A549 (cell line): ENCODE results near the gene ACTR1B.

Experiments
- EP300 ChIP-seq, 2 experiments: fragments of >200 bp; sonication (Bioruptor Twin); formaldehyde crosslinking; IDR thresholded peaks; 2 replicates in 1 of 2; 3 replicates in 1 of 2; pipeline ENCODE4 v1.6.1; 2016 to 2017
- FOSB ChIP-seq: fragments of 250-450 bp; sonication (Bioruptor Pico); IDR thresholded peaks from 2 replicates; pipeline ENCODE4 v1.5.0; 2020; ENCODE audit warnings: mild to moderate bottlenecking, moderate library complexity
- HOXB13 ChIP-seq: fragments of 250-450 bp; sonication (Bioruptor Pico); IDR thresholded peaks from 2 replicates; pipeline ENCODE4 v1.5.0; 2020; ENCODE audit warnings: low read depth, mild to moderate bottlenecking, moderate library complexity
- MYC ChIP-seq: IDR thresholded peaks from 2 replicates; pipeline ENCODE4 v1.6.1; 2012; ENCODE audit warnings: mild to moderate bottlenecking, inconsistent platforms, low read length, improper control_type of control experiment, borderline replicate concordance
- NFE2L2 ChIP-seq: fragments of 150-350 bp; conservative IDR thresholded peaks from 2 replicates; pipeline ENCODE4 v1.6.1; 2014; ENCODE audit warnings: low read length
- POLR2A ChIP-seq: IDR thresholded peaks from 2 replicates; pipeline ENCODE4 v1.6.1; 2012; ENCODE audit warnings: mild to moderate bottlenecking, low read length
- RAD21 ChIP-seq, 2 experiments: fragments of >200 bp in 1 of 2; sonication (Bioruptor Twin) in 1 of 2; formaldehyde crosslinking in 1 of 2; IDR thresholded peaks in 1 of 2; conservative IDR thresholded peaks in 1 of 2; 2 replicates in 1 of 2; 3 replicates in 1 of 2; pipeline ENCODE4 v1.6.1; 2012 to 2018; ENCODE audit warnings: inconsistent platforms in 1 of 2
- RFX5 ChIP-seq: fragments of 450-650 bp; IDR thresholded peaks from 2 replicates; pipeline ENCODE4 v1.7.1; 2014; ENCODE audit warnings: antibody characterized with exemption, mild to moderate bottlenecking, moderate library complexity
- TF ChIP-seq, protein P1 (sequence below): fragments of >200 bp; sonication (Bioruptor Twin); formaldehyde crosslinking; IDR thresholded peaks from 3 replicates; pipeline ENCODE4 v1.5.1; 2016
- TF ChIP-seq, protein P2 (sequence below): fragments of >200 bp; sonication (Bioruptor Twin); formaldehyde crosslinking; IDR thresholded peaks from 2 replicates; pipeline ENCODE4 v1.6.1; 2016
- TF ChIP-seq, protein P3 (sequence below): fragments of 200-600 bp; sonication (generic); IDR thresholded peaks from 2 replicates; pipeline ENCODE4 v1.6.1; 2016; ENCODE audit warnings: antibody characterized with exemption, mild to moderate bottlenecking, moderate library complexity
- TF ChIP-seq, protein P4 (sequence below): fragments of 450-650 bp; IDR thresholded peaks from 2 replicates; pipeline ENCODE4 v1.6.1; 2014; ENCODE audit warnings: antibody characterized with exemption
- TF ChIP-seq, protein P5 (sequence below): fragments of 250-450 bp; sonication (Bioruptor Pico); IDR thresholded peaks from 2 replicates; pipeline ENCODE4 v1.5.0; 2021; ENCODE audit warnings: mild to moderate bottlenecking, moderate library complexity, borderline replicate concordance

DNA sequence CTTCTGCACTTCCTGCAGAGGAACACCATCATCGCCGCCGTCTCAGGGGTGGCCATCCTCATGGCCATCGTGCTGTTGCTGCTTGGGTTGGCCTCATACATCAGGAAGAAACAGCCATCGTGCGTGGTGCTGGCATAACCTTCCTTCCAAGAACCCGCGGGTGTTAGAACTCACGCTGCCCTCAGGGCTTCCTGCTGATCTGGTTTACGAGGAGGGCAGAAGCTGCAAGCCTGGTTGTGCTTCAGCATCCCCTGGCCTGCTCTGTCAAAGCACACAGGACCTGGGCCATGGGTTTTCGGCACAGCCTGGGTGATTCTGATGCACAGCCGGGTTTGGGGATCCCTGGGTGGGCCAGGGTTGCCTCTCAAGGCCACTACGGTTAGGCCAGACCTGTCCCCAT lies 37.3 kb upstream of the ACTR1B start:
- TF ChIP-seq, protein P1, sequence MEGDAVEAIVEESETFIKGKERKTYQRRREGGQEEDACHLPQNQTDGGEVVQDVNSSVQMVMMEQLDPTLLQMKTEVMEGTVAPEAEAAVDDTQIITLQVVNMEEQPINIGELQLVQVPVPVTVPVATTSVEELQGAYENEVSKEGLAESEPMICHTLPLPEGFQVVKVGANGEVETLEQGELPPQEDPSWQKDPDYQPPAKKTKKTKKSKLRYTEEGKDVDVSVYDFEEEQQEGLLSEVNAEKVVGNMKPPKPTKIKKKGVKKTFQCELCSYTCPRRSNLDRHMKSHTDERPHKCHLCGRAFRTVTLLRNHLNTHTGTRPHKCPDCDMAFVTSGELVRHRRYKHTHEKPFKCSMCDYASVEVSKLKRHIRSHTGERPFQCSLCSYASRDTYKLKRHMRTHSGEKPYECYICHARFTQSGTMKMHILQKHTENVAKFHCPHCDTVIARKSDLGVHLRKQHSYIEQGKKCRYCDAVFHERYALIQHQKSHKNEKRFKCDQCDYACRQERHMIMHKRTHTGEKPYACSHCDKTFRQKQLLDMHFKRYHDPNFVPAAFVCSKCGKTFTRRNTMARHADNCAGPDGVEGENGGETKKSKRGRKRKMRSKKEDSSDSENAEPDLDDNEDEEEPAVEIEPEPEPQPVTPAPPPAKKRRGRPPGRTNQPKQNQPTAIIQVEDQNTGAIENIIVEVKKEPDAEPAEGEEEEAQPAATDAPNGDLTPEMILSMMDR, result no peak
- TF ChIP-seq RFX5 (no peak), FOSB (CRISPR knock-in tag) (no peak), POLR2A (no peak), RAD21 (conservative IDR thresholded peaks at IDR 0.05 in 1 of 2, IDR thresholded peaks at IDR 0.05 in 1 of 2) (no peak), MYC (no peak), NFE2L2 (no peak), HOXB13 (CRISPR knock-in tag) (no peak), EP300 (IDR thresholded peaks at IDR 0.05) (no peak)
- TF ChIP-seq, protein P2, sequence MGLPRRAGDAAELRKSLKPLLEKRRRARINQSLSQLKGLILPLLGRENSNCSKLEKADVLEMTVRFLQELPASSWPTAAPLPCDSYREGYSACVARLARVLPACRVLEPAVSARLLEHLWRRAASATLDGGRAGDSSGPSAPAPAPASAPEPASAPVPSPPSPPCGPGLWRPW, result no peak
- TF ChIP-seq, protein P3, sequence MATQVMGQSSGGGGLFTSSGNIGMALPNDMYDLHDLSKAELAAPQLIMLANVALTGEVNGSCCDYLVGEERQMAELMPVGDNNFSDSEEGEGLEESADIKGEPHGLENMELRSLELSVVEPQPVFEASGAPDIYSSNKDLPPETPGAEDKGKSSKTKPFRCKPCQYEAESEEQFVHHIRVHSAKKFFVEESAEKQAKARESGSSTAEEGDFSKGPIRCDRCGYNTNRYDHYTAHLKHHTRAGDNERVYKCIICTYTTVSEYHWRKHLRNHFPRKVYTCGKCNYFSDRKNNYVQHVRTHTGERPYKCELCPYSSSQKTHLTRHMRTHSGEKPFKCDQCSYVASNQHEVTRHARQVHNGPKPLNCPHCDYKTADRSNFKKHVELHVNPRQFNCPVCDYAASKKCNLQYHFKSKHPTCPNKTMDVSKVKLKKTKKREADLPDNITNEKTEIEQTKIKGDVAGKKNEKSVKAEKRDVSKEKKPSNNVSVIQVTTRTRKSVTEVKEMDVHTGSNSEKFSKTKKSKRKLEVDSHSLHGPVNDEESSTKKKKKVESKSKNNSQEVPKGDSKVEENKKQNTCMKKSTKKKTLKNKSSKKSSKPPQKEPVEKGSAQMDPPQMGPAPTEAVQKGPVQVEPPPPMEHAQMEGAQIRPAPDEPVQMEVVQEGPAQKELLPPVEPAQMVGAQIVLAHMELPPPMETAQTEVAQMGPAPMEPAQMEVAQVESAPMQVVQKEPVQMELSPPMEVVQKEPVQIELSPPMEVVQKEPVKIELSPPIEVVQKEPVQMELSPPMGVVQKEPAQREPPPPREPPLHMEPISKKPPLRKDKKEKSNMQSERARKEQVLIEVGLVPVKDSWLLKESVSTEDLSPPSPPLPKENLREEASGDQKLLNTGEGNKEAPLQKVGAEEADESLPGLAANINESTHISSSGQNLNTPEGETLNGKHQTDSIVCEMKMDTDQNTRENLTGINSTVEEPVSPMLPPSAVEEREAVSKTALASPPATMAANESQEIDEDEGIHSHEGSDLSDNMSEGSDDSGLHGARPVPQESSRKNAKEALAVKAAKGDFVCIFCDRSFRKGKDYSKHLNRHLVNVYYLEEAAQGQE, result no peak
- TF ChIP-seq, protein P4, sequence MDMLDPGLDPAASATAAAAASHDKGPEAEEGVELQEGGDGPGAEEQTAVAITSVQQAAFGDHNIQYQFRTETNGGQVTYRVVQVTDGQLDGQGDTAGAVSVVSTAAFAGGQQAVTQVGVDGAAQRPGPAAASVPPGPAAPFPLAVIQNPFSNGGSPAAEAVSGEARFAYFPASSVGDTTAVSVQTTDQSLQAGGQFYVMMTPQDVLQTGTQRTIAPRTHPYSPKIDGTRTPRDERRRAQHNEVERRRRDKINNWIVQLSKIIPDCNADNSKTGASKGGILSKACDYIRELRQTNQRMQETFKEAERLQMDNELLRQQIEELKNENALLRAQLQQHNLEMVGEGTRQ, result no peak
- TF ChIP-seq, protein P5, sequence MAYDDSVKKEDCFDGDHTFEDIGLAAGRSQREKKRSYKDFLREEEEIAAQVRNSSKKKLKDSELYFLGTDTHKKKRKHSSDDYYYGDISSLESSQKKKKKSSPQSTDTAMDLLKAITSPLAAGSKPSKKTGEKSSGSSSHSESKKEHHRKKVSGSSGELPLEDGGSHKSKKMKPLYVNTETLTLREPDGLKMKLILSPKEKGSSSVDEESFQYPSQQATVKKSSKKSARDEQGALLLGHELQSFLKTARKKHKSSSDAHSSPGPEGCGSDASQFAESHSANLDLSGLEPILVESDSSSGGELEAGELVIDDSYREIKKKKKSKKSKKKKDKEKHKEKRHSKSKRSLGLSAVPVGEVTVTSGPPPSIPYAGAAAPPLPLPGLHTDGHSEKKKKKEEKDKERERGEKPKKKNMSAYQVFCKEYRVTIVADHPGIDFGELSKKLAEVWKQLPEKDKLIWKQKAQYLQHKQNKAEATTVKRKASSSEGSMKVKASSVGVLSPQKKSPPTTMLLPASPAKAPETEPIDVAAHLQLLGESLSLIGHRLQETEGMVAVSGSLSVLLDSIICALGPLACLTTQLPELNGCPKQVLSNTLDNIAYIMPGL (CRISPR knock-in tag), result no peak
